GM21360 (cell line): Measurements from ENCODE around the gene LARGE1.

Experiments
- ATAC-seq: cut with Tn5 transposase; IDR thresholded peaks from one replicate; pipeline ENCODE4 v1.9.1; 2021; ENCODE audit warnings: mild to moderate bottlenecking, moderate library complexity; ENCODE audit not compliant: unreplicated experiment

The LARGE1 gene

DNA sequence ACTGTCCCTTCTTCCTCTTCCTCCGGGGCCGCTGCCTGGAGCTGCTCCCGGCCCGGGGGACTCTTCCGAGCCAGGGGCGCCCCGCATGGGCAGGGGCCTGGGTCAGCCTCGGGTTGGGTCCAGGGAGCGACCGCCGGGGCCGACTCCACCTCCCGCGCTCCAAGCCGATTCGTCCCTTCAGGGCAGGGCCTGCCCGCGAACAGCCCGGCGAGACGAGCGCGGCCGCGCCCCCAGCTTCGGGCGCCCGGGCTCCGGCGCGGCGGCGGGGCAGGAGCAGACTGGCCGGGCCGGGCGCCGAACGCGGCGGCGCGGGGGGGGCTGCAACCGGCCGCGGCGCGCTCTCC lies at the start of gene LARGE1:
TSS of gene LARGE1 (minus strand) at position 280 of the 344 bp plus-strand sequence.
- ATAC-seq = no peak

DNA sequence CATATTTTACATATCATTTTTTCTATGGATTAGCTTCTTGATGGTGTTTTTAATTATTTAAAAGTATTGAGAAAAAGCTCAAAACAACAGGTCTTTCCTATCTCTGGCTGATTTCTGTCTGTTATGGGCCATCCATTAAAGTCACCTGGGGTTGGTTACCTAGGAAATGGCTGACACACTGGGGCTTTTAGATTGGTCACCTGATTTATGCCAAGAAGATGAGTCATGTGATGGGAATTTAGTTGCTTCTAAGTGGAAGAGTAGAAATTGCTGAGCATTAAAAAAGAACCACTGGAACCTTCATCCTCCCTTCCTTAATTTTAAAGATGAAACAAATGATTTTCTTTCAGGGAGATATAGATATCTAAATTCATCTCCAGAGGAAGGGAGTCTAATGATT lies 48.8 kb upstream of the LARGE1 start:
- ATAC-seq = no peak

DNA sequence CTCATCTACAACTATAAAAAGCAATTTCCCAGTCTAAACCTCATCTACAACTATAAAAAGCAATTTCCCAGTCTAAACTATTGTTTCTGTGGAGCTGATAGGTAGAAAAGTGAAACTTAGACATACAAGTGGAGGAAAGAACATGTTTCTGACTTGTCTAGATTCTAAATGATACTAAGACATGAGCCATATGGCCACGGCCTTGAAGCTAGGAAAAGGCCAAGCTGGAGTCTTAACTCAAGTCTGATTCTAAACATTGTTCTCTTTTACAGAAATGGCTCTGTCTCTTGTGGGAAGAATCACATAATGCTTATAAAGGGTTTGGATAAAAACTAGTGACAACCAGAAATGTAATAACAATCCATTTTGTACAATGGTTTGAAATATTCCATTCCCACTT lies 43.8 kb upstream of the LARGE1 start:
- no peak for ATAC-seq

DNA sequence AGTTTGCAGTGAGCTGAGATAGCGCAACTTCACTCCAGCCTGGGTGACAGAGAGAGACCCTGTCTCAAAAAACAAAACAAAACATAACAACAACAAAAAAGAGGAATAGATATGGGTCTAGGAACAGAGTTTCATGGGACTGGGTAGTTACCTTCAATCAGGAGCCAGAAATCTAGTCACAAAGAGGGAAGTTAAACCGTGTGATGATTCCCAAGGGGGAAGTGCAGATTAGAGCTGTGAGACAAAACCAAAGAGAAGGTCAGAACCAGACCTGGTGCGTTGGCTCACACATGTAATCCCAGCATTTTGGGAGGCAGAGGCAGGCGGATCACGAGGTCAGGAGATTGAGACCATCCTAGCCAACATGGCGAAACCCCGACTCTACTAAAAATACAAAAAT lies 42.1 kb upstream of the LARGE1 start:
- no peak for ATAC-seq

DNA sequence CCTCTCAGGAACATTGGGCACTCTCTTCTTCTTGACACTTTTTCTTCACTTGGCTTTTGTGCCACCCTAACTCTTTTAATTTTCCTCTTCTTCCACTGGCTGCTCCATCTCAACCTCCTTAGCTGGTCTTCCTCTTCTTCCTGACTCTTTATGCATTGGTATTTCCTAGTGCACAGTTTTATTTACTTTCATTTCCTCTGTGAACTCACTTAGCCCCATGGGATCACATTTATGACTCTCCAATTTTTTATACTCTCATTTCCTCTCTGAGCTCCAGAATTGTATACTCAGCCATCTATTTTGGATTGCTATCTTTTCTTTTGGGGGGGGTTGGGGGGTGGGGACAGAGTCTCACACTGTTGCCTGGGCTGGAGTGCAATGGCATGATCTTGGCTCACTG lies 38.5 kb upstream of the LARGE1 start:
- ATAC-seq = no peak

DNA sequence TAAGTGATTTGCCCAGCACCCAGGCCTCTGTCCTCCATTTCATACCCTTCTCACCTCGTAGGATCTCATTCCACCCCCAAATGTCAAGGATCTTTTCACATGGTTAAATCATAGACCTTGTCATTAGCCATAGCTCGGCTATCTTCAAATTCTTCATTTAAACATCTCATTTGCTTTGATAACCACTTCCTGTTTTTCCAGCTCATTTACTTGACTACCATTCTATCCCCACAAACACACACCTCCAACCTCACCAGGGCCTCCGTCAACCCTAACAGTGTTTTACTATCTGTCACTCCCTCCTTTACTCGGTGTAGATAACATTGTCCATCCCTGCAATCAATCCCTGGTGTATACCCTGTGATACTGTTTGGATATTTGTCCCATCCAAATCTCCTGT lies 36.8 kb upstream of the LARGE1 start:
- ATAC-seq = no peak

DNA sequence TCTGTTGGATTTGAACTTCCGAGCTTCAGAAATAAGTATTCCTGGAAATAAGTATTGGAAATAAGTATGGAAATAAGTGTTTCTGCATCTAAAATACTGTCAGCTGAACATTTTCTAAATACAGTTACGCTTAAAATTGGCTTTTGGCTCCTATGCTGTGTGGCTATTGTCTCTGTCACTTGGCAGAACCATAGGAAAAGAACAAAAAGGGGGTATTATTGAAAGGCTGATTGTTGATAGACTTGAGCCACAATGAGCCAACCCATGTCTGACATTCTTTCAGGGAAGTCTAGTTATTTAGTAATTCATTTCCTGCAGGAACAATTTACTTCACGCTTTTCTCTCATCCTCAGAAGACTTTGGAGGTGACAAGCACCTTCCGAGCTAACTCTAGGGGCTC lies 32.5 kb upstream of the LARGE1 start:
- ATAC-seq = no peak

DNA sequence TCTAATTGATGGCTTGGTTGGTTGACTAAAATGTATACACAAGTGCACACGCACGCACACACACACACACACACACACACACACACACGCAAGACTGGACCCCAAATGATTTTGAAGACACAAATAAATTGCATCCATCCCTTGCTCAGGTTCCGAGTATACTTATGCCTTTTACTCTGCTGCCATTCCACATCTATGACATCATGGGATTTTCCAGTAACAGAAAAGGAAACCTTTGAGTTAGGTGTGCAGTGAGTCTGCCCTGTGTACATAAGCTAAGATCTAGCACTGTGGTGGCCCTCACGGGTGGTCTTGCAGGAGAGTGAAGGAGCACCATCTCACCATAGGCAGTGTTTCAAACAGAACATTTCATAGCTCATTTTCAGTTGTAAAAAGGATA lies 20.5 kb upstream of the LARGE1 start:
- no peak for ATAC-seq

DNA sequence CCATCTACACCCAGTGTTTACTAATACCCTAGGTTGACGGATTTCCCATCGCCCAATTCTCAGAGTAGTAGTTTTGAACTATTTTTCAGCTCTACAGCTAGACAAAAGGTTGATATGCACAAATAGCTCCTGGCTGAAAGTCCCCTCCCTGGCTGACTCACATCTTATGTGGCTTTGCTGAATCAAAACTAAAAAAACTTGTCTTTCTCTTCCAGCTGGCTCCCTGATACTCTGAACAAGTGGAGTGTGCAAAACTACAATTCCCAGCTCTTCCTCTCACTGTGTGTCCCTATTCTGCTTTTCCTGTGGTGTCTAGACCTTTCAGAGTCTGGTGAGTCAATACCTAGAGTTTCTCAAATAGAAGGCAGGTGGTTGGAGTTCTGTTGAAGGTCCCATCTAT lies 12.7 kb upstream of the LARGE1 start:
- ATAC-seq = no peak

DNA sequence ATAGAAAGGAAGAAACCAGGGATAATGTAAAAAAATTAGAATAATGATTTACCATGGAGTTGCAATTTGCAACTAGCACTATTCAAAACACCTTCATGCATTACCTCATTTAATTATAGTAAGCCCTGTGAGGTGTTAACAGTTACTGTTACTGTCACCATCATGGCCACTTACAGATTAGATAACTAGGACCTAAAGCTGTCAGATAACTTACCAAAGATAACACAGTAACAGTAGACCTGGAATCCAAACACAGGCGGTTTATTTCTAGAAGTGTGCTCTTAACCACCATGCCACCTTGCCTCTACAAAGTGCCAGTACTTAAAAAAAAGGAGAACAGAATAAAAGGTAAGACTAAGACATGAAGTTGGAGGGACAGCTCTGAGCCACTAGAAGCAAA lies 11.1 kb upstream of the LARGE1 start:
- no peak for ATAC-seq

DNA sequence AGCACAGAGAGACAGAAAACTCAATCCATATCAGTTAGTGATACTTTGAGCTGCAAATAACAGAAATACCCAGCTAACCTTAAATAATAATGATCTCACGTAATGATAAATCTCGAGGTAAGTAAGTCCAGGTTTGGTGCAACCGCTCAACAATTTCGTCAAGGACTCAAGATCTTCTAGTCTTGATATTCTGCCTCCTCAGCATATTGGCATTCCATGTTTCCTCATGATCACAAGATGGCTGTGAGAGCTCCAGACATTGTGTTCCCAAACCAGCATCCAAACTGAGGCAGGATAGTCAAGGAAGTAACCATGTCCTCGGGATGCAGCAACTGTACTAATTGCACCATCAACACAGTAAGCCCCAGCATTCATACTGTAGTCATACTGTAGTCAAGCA lies 7.5 kb upstream of the LARGE1 start:
- ATAC-seq = no peak

DNA sequence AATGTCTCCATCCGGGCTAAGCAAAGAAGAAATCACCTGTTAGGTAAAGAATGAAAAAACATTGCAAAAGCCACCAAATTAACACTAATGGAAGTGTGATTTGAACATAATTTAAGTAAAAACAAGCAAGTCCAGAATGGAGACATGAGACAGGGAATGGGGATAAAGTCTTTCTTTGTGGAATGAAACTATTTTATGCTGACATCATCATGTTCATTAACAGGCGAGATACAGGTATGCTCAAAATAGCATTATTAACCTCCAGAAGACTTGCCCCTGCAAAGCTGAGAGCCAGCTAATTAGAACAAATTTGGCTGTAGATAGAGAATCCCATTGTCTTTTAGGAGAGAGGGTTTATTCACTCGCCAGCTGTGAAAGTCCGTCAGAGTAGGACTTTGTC lies 4.9 kb upstream of the LARGE1 start:
- ATAC-seq = no peak

DNA sequence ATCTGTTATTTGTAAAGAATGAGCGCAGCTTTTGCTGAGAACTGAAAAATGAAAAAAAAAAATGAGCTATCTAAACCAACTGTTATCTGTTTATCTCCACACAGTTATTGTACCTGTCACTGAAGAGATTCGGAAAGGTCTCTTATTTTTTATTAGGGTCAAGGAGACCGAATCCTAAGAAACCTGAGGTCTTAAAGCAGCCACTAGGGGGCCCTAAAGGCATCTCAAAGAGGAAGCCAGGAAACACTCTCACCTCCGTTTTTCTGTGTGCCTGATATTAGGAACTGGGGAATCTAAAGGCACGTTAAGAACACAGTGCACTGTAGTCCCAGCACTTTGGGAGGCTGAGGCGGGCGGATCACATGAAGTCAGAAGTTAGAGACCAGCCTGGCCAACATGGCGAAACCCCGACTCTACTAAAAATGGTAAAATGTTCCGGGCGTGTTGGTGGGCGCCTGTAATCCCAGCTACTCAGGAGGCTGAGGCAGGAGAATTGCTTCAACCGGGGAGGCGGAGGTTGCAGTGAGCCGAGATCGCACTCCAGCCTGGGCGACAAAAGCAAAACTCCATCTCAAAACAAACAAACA lies 3.5 kb upstream of the LARGE1 start:
- ATAC-seq = no peak

DNA sequence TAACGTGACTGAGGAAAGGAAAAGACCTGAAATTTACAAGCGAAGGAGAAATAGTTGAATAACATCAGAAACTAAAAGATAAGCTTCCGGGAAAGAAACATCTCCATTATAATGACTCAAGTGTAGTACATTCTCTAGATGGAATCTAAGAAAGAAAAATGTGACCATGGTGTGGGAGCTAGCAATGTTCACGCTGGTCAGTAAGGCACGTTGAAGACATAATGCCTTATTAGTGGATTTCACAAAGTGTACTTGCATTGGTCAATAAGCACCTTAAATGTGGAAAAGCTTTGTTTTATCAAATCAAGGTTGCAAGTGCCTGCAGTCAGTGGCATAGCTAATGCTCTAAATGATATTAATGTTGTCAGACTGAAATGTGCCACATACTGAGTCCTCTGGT lies 2.8 kb upstream of the LARGE1 start:
- no peak for ATAC-seq

DNA sequence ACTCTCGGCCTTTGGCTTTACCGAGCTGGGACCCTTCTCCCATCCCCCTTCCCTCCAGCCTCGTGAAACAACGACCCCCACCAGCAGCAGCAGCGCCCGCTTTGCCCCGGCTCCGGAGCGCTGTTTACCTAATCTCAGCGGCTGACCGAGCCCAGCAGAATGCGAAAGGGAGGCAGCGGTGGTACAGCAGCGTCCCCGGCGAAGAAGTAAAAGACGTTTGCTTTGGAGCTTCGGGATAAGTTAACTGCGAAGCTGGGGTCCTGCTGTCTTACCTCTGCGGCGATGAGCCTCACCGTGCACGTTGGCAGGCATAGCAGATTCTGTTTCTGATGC lies 2.0 kb upstream of the LARGE1 start:
- ATAC-seq = no peak

DNA sequence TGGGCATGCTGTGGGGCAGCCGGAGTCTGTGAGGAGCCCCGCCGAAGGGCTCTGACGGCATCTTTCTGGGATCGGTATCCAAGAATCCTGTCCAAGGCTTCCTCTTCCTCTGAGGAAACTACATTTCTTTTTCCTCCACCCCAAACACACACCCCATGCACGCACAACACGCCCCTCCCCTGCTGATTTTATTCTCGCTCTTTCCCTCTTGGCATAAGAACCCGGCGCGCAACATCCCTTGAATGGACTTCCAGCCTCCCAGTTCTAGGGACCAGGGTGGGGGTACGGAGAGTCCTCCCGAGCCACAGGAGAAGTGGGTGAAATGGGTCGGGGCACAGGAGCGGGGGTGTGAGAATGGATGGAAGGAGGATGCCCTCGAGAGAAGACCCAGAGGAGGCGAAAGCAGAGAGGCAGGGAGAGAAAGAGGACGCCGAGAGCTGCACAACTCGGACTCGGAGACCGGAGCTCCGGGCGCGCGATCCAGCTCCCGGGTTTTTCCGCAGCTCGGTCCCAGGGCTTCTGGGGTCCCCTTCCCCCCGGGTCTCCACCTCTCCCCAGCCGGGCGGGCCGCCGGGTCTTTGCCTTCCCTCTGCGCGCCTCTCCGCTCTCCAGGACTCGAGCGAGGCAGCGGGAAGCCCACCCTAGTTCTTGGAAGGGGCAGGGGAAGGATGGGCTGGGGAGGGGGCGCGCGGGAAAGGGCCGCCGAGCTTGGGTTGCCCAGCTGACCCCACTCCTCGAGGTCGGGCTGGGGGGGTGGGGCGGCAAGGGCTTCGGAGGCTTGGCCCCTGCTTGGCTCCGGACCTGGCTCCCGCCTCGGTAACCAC lies 1.5 kb upstream of the LARGE1 start:
- no peak for ATAC-seq

DNA sequence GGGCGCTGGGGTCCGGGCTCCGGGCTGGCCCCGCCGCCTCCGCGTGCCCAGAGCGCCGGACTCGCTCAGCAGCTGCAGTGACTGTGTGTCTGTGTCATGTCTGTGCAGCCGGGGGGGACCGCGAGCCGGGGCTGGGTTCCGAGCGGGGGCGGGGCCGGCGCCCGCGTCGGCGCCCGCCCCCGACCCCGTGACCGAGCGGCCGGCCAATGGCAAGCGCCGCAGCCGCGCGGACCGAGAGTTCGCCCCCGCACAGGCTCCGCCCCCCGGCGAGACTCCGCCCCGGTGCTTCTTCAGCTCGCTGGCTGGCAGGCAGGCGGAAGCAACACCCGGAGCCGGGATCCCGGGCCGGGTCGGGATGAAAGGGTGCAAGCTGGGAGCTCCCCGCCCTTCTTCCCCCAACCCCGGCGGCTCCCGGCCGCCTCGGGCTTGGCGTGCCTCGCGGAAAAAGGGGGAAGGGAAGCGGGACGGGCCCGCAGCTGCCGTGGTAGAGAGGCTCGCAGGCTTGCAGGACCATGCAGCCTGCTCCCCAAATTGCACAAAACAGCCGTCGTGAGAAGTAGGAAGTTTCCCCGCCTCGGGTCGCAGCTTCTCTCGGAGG lies 750 bp upstream of the LARGE1 start:
- ATAC-seq = peak; percentile 61

DNA sequence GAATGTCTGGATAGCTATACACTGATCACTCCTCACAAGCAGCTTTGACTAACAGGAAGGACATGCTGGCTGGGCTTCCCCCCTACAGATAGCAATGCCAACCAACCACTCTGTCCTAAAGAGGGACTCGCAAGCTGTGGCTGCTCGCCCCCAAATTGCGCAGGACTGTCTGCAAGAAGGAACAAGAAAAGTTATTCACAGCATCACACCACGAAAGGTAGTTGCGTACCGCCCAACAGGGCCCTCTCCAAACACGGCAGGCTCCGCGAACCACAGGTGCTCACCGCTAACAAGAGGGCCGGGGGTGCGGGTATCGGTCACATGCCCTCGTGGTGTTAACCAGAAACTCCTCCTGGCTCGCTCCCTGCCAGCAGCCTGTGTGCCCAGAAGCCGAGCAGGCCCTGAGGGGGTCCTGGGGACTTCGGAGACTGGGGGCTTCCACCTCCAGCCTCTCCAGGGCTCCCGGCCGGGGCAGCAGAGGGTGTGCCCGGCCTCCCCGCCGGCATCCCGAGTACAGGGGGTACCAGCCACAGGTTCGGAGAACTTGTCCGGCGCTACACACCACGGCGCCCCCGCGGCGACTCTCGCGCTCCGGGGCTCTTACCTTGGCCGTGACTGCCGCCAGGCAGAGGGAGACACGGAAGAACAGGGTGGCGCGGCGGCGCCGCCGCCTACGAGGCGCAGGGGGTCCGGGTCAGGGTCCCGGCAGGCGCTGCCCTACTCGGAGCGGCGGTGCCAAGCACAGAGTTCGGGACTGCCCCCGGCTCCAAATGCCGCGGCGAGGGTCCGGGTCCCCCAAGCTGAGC lies 682 bp downstream of the LARGE1 start:
- no peak for ATAC-seq

DNA sequence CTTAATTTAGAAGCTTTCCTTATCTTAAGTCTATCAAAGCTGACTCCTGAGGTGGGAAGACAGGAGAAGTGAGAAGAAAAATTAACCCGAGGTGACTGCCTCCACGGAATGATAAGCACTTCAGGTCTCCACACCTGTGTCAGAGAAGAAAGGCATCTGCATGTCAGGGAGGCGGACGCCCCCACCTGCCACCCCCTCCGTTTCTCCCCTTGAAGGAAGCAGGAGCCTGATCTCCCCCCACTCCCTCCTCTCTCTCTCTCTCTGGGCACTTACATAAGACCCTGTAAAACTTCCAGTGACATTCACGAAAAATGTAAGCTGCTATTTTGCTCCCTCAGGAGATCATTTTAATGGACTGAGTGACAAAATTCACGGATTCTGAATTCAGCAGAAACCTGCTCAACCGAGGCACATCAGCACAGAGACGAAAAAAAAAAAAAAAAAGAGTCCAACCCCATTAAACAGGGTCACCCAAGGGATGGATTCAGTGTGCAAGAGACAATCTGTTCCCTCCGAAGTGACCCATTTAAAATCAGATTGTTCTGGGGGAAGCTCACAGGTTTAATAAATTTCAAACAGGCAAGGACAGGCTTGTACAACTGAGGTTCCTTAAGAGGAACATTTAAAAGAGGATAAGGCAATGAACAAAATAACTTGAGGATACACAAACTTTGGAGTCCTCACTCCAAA lies 1.5 kb downstream of the LARGE1 start:
- ATAC-seq = no peak

DNA sequence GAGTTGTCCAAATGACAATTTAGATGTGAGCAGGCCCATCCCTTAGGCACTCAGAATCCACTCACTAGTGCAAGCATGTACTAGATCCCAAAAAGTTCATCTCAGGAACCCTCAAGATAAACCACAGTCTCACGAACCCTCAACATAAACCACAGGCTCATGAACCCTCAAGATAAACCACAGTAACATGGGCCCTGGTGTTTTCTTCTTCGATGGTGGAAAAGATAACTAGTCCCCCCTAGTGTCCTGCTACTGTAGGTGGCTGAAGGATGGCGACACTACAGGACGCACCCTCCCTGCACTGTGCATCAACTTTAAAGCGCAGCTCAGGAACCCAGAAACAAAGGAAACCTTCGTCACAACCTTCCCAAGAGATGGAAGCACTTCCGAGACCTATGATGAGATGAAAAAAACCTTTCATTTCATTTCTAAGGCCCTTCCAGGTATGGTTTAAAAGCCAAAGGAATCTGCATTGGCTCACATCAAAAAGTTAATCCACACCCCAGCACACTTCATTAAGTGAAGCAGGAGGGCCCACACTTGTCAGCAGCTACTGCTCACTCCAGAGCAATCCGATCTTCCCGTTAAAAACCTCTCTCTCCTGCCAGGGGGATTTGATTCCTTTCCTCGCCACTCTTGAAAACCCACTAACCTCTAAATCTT lies 2.4 kb downstream of the LARGE1 start:
- ATAC-seq = no peak

DNA sequence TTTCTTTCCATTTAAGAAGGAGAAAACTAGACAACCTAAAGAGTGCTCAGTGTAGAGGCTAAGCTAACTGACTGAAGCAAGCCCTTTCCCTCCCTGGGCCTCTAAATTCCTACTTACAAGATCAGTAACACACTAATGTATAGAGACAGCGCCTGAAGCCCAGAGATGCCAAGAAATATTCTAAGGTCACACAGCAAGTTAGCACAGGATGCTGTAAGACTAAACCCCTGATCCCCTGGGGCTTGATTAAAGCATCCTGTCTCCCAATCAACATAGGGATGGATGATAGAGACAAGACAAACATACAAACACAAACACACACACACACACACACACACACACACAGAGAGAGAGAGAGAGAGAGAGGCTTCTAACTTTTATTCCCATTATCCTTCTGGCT lies 5.6 kb downstream of the LARGE1 start:
- ATAC-seq = no peak
